Stimulated activated CD4-positive, alpha-beta T cell treated with anti-CD3 and anti-CD28 coated beads, Interleukin-4, amount 100 ng/mL, for 48 hours (primary cell): ENCODE data around the gene THSD4.

ENCODE experiments used
- DNase-seq, 2 donors: peaks; one replicate each; pipeline ENCODE4 v3.0.0-alpha.2; 2020; ENCODE audit warnings: low read depth in 2 of 2

Gene THSD4

GRCh38 chr15:71452893-71453292 lies 337.6 kb downstream of the THSD4 start:
- no peak for DNase-seq

GRCh38 chr15:71454462-71454996 lies 339.3 kb downstream of the THSD4 start:
- no peak for DNase-seq

- DNase-seq, result no peak
Measured at GRCh38 chr15:71455107-71455506, 339.8 kb downstream of the THSD4 start.

GRCh38 chr15:71455878-71456277 lies 340.6 kb downstream of the THSD4 start:
- no peak for DNase-seq

- no peak for DNase-seq
Measured at GRCh38 chr15:71456362-71456761, 341.1 kb downstream of the THSD4 start.

- no peak for DNase-seq
Measured at GRCh38 chr15:71456811-71457210, 341.5 kb downstream of the THSD4 start.

GRCh38 chr15:71458089-71458660 lies 342.9 kb downstream of the THSD4 start:
- DNase-seq, result no peak

GRCh38 chr15:71461748-71462147 lies 346.5 kb downstream of the THSD4 start:
- no peak for DNase-seq

- DNase-seq, result no peak
Measured at GRCh38 chr15:71462638-71463037, 347.4 kb downstream of the THSD4 start.

GRCh38 chr15:71463156-71463665 lies 347.9 kb downstream of the THSD4 start:
- DNase-seq, result no peak

GRCh38 chr15:71465131-71465955 lies 350.1 kb downstream of the THSD4 start:
- no peak for DNase-seq

- DNase-seq, result no peak
Measured at GRCh38 chr15:71468715-71469114, 353.4 kb downstream of the THSD4 start.

GRCh38 chr15:71469413-71469812 lies 354.1 kb downstream of the THSD4 start:
- DNase-seq, result no peak

GRCh38 chr15:71471347-71471746 lies 356.1 kb downstream of the THSD4 start:
- no peak for DNase-seq

- DNase-seq, result no peak
Measured at GRCh38 chr15:71472566-71472965, 357.3 kb downstream of the THSD4 start.

- no peak for DNase-seq
Measured at GRCh38 chr15:71473751-71474150, 358.5 kb downstream of the THSD4 start.

- no peak for DNase-seq
Measured at GRCh38 chr15:71476823-71477222, 361.6 kb downstream of the THSD4 start.

- no peak for DNase-seq
Measured at GRCh38 chr15:71480556-71480955, 365.3 kb downstream of the THSD4 start.

- no peak for DNase-seq
Measured at GRCh38 chr15:71484080-71484479, 368.8 kb downstream of the THSD4 start.

- no peak for DNase-seq
Measured at GRCh38 chr15:71485094-71485693, 369.9 kb downstream of the THSD4 start.

GRCh38 chr15:71489570-71489969 lies 374.3 kb downstream of the THSD4 start:
- DNase-seq, result no peak

GRCh38 chr15:71493526-71493925 lies 378.3 kb downstream of the THSD4 start:
- no peak for DNase-seq
